Hematopoietic multipotent progenitor cell treated with erythropoietin and hydrocortisone succinate and interleukin-3 and kit ligand, for 17 days (in vitro differentiated cells): ENCODE data around the gene GUCD1.

ENCODE experiments used
- DNase-seq: peaks from one replicate; pipeline ENCODE4 v3.0.0-alpha.2; 2015; ENCODE audit warnings: low spot score

The GUCD1 gene

GRCh38 chr22:24590596-24591173 lies 35.7 kb upstream of the GUCD1 start:
- DNase-seq, result no peak

- DNase-seq, result no peak
Measured at GRCh38 chr22:24589518-24590030, 34.6 kb upstream of the GUCD1 start.

- no peak for DNase-seq
Measured at GRCh38 chr22:24588757-24589481, 34.0 kb upstream of the GUCD1 start.

- no peak for DNase-seq
Measured at GRCh38 chr22:24588381-24588756, 33.4 kb upstream of the GUCD1 start.

GRCh38 chr22:24587948-24588347 lies 33.0 kb upstream of the GUCD1 start:
- DNase-seq, result no peak

GRCh38 chr22:24587251-24587650 lies 32.3 kb upstream of the GUCD1 start:
- DNase-seq, result no peak

GRCh38 chr22:24585927-24586546 lies 31.1 kb upstream of the GUCD1 start:
- DNase-seq, result no peak

GRCh38 chr22:24585461-24585860 lies 30.5 kb upstream of the GUCD1 start:
- no peak for DNase-seq

GRCh38 chr22:24584871-24585411 lies 30.0 kb upstream of the GUCD1 start:
- no peak for DNase-seq

GRCh38 chr22:24584166-24584790 lies 29.3 kb upstream of the GUCD1 start:
- DNase-seq, result no peak

GRCh38 chr22:24583221-24584165 lies 28.6 kb upstream of the GUCD1 start:
- DNase-seq, result no peak

- no peak for DNase-seq
Measured at GRCh38 chr22:24582056-24582814, 27.3 kb upstream of the GUCD1 start.

- DNase-seq, result no peak
Measured at GRCh38 chr22:24580276-24580675, 25.3 kb upstream of the GUCD1 start.

- DNase-seq, result no peak
Measured at GRCh38 chr22:24579258-24579601, 24.3 kb upstream of the GUCD1 start.

GRCh38 chr22:24578355-24579257 lies 23.7 kb upstream of the GUCD1 start:
- no peak for DNase-seq

- DNase-seq, result no peak
Measured at GRCh38 chr22:24576778-24577177, 21.8 kb upstream of the GUCD1 start.

GRCh38 chr22:24571266-24571665 lies 16.3 kb upstream of the GUCD1 start:
- DNase-seq, result no peak

GRCh38 chr22:24567668-24568067 lies 12.7 kb upstream of the GUCD1 start:
- DNase-seq, result no peak

- no peak for DNase-seq
Measured at GRCh38 chr22:24566899-24567511, 12.1 kb upstream of the GUCD1 start.
